Prostate gland (tissue), 2 donors: ENCODE results near the gene NAA10. TPM values are rescaled to one million over a fixed set of nuclear protein-coding genes. Genes with fewer than 3 reads are reported as not detected.

Experiments
- DNase-seq: peaks from one replicate; pipeline ENCODE4 v3.0.0-alpha.2; 2019; ENCODE audit warnings: low spot score
- H3K27ac ChIP-seq, 2 donors: fragments of 200-600 bp; sonication (generic); 2 replicates each; pipeline ENCODE4 v1.5.1; 2017 to 2019
- H3K27me3 ChIP-seq: fragments of 200-600 bp; sonication (generic); replicated peaks from 2 replicates; pipeline ENCODE4 v1.5.1; 2019; ENCODE audit not compliant: insufficient read depth
- H3K36me3 ChIP-seq, 2 donors: fragments of 200-600 bp; sonication (generic); 1 replicate in 1 of 2; 2 replicates in 1 of 2; pipeline versions ENCODE4 v1.5.1 to v1.8.1; 2017 to 2019
- H3K4me1 ChIP-seq: fragments of 200-600 bp; sonication (generic); replicated peaks from 2 replicates; pipeline ENCODE4 v1.5.1; 2019
- H3K4me3 ChIP-seq, 2 donors: fragments of 200-600 bp; sonication (generic); 2 replicates each; pipeline ENCODE4 v1.5.1; 2017 to 2019
- H3K9me3 ChIP-seq: fragments of 200-600 bp; sonication (generic); 2 replicates; pipeline ENCODE4 v1.5.1; 2017
- POLR2A ChIP-seq: fragments of 450-650 bp; IDR thresholded peaks from one replicate; pipeline ENCODE4 v1.6.1; 2016; ENCODE audit warnings: antibody characterized with exemption, mild to moderate bottlenecking
- POLR2AphosphoS5 ChIP-seq: sonication (generic); formaldehyde crosslinking; IDR thresholded peaks from one replicate; pipeline ENCODE4 v1.6.1; 2017; ENCODE audit warnings: antibody characterized with exemption
- WGBS: methylation state at CpG from one replicate; pipeline ENCODE4 v1.1.5; 2018; 5-methylcytosine and 5-hydroxymethylcytosine counted together
- intact Hi-C: fragments of 100-400 bp; cut with DNase I; formaldehyde crosslinking; loops from one replicate; pipeline ENCODE4 v1.14.2; 2022
- total RNA-seq, 2 donors: library from RNA; depleted of rRNA; stranded (reverse); fragments of >200 nt; gene quantifications; one replicate each; pipeline ENCODE4 v1.1.0, GENCODE V29; 2016
- TF ChIP-seq, protein P1 (sequence below), 4 experiments: fragments of 200-600 bp in 2 of 4; fragments of 450-650 bp in 2 of 4; sonication (generic) in 2 of 4; IDR thresholded peaks; 1 replicate in 3 of 4; 2 replicates in 1 of 4; pipeline ENCODE4 v1.5.1; 2016 to 2019; ENCODE audit warnings: antibody characterized with exemption in 4 of 4, mild to moderate bottlenecking in 2 of 4, moderate library complexity in 2 of 4

NAA10 gene
- total RNA-seq, 2 donors from 2014 or later = 47.5 to 64.9 TPM

DNA sequence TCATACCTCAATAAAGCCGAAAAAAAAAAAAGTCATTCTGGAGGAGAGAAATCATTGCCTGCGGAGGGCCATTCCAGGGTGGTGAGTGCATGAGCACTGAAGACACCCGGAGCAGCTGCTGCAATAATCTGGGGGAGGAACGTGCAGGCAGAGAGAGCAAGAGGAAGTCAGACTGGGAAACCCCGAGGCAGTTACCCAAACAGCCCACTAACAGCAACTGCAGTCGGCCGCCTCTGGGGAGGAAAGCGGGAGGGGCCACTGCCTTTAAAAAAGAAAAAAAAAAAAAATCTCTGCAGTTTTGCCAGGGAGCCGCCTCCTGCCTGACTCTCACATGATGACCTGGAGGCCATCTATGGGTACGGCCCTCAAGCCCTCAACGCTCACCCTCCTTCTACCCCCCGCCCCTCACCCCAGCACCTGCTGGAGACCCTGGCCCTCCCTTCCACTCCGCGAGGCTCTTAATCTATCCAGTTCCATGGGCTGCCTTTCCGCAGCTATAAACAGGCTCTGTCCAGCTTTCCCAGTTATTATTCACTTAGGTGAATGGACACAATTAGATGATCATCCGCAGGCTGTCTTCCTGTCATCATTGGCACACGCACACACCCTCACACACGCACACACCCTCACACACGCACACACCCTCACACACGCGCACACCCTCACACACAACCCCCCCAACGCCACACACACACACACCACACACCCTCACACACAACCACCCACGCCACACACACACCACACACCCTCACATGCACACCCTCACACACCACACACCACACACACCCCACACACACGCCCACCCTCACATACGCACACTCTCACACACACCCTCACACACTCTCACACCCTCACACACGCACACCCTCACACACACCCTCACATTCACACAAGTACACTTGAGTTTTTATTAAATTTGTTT lies 33.7 kb downstream of the NAA10 start:
- TF ChIP-seq, protein P1, sequence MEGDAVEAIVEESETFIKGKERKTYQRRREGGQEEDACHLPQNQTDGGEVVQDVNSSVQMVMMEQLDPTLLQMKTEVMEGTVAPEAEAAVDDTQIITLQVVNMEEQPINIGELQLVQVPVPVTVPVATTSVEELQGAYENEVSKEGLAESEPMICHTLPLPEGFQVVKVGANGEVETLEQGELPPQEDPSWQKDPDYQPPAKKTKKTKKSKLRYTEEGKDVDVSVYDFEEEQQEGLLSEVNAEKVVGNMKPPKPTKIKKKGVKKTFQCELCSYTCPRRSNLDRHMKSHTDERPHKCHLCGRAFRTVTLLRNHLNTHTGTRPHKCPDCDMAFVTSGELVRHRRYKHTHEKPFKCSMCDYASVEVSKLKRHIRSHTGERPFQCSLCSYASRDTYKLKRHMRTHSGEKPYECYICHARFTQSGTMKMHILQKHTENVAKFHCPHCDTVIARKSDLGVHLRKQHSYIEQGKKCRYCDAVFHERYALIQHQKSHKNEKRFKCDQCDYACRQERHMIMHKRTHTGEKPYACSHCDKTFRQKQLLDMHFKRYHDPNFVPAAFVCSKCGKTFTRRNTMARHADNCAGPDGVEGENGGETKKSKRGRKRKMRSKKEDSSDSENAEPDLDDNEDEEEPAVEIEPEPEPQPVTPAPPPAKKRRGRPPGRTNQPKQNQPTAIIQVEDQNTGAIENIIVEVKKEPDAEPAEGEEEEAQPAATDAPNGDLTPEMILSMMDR (IDR thresholded peaks at IDR 0.05) = no peak
- TF ChIP-seq POLR2A (no peak), POLR2AphosphoS5 (no peak)
- no peak for DNase-seq
- H3K9me3 ChIP-seq = no peaks in the 10 kb centered on the region
- H3K4me1 ChIP-seq = no peaks in the 10 kb centered on the region
- no peak overlapping the region for H3K27ac ChIP-seq
- WGBS = 32% methylated on average over 22 of the region's 26 CpGs
- no peak overlapping the region for H3K4me3 ChIP-seq
- intact Hi-C loops = no loop called here
- H3K36me3 ChIP-seq = no peaks in the 10 kb centered on the region
- H3K27me3 ChIP-seq = no peaks in the 10 kb centered on the region

DNA sequence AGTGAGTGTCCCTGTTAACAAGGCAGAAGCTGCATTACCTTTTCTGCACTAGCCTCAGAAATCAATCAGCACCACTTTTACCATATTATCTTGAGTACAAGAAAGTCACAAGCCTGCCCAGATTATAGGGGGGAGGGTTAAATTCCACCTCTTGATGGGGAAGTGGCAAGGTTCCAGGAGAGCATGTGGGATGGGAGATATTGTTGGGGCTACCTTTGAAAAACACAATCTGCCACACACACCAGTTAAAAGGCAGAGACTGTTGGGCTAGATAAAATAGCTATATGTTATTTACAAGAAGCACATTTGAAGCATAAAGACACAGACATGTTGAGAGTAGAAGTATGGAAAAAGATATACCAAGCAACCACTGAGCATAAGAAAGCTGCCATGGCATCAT lies 36.9 kb downstream of the NAA10 start:
- no peaks in the 10 kb centered on the region for H3K4me1 ChIP-seq
- no peak for TF ChIP-seq POLR2AphosphoS5
- no peak for TF ChIP-seq POLR2A
- TF ChIP-seq, protein P1 (IDR thresholded peaks at IDR 0.05) = no peak
- no peak overlapping the region for H3K4me3 ChIP-seq
- H3K36me3 ChIP-seq = no peaks in the 10 kb centered on the region
- no peak overlapping the region for H3K27ac ChIP-seq
- H3K9me3 ChIP-seq = no peaks in the 10 kb centered on the region
- DNase-seq = no peak
- no peaks in the 10 kb centered on the region for H3K27me3 ChIP-seq
- intact Hi-C loops = no loop called here

DNA sequence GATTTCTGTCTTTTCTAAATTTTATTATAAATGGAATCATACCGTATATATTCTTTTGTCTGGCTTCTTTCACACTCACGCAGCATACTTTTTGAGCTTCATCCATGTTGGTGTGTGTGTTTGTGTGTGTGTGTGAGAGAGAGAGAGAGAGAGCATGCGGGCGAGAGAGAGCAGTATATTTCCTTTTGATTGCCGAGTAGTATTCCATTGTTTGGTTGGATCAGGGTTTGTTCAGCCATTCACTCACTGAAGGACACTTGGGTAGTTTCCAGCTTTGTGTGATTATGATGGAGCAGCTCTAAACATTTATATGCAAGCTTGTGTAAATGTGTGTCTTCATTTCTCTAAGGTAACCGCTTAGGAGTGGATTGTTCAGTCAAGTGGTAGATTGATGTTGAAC lies 45.7 kb downstream of the NAA10 start:
- no peak for DNase-seq
- 91% methylated on average over 6 of the region's 6 CpGs for WGBS
- no peak overlapping the region for H3K27ac ChIP-seq
- intact Hi-C loops = no loop called here
- no peaks in the 10 kb centered on the region for H3K9me3 ChIP-seq
- H3K4me3 ChIP-seq = no peak overlapping the region
- peaks cover 2% of the 10 kb centered on the region for H3K27me3 ChIP-seq
- no peaks in the 10 kb centered on the region for H3K4me1 ChIP-seq
- H3K36me3 ChIP-seq = no peaks in the 10 kb centered on the region
- TF ChIP-seq, protein P1 (IDR thresholded peaks at IDR 0.05) = no peak

DNA sequence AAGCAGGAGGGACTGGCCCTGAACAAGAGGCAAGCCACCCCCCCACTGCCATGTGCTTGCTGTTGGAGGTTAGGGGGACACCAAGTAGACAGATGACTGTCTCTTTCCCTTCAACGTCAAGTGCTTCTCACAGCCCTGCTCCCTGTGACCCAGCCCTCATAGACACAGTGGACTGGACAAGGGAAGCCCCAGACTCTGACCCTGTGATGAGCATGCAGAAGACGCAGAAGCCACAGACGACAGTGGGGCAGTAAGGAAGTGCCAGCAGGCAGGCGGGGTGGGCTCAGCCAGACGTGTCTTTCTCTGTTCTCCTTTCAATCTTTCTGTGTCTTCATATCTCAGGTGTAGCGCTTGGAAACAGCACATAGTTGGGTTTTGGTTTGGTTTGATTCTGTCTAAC lies 46.5 kb downstream of the NAA10 start:
- DNase-seq = no peak
- no peak overlapping the region for H3K4me3 ChIP-seq
- intact Hi-C loops = no loop called here
- 24% methylated on average over 6 of the region's 6 CpGs for WGBS
- H3K9me3 ChIP-seq = no peaks in the 10 kb centered on the region
- H3K36me3 ChIP-seq = no peaks in the 10 kb centered on the region
- TF ChIP-seq POLR2A (no peak), POLR2AphosphoS5 (no peak)
- TF ChIP-seq, protein P1 (IDR thresholded peaks at IDR 0.05) = no peak
- peaks cover 2% of the 10 kb centered on the region for H3K27me3 ChIP-seq
- H3K4me1 ChIP-seq = no peaks in the 10 kb centered on the region
- no peak overlapping the region for H3K27ac ChIP-seq

GRCh38 chrX:153887385-153887784 lies 47.5 kb downstream of the NAA10 start:
- Histone ChIP-seq H3K4me3 (no peak overlapping the region), H3K4me1 (no peaks in the 10 kb centered on the region), H3K36me3 (no peaks in the 10 kb centered on the region), H3K27ac (no peak overlapping the region), H3K27me3 (peaks cover 2% of the 10 kb centered on the region), H3K9me3 (no peaks in the 10 kb centered on the region)
- TF ChIP-seq, protein P1 (IDR thresholded peaks at IDR 0.05) = no peak
- TF ChIP-seq POLR2AphosphoS5 = no peak
- intact Hi-C loops = no loop called here
- WGBS = 62% methylated on average over 8 of the region's 8 CpGs
- DNase-seq = no peak
